Measurements from ENCODE around the gene CHST10. TPM values are rescaled to one million over a fixed set of nuclear protein-coding genes. Genes with fewer than 3 reads are reported as not detected.

CHST10 gene
- polyA plus RNA-seq, 1 donor from 2014 or later = 76.1 TPM

- TF ChIP-seq EP300 (conservative IDR thresholded peaks at IDR 0.05; ENCODE audit: poor library complexity, severe bottlenecking) = no peak
- TF ChIP-seq POLR2AphosphoS5 (IDR thresholded peaks at IDR 0.05) = no peak
- no peak for TF ChIP-seq SMC3 (conservative IDR thresholded peaks at IDR 0.05; ENCODE audit: poor library complexity)
- TF ChIP-seq CTCF (IDR thresholded peaks at IDR 0.05; ENCODE audit: poor library complexity, severe bottlenecking) = no peak
- TF ChIP-seq RAD21 (conservative IDR thresholded peaks at IDR 0.05) = no peak
- TF ChIP-seq MXI1 (conservative IDR thresholded peaks at IDR 0.05; ENCODE audit: poor library complexity, severe bottlenecking) = no peak
- TF ChIP-seq REST (IDR thresholded peaks at IDR 0.05; ENCODE audit: borderline replicate concordance) = no peak
- no peak for TF ChIP-seq TAF1 (IDR thresholded peaks at IDR 0.05; ENCODE audit: low read depth)
- no peak for TF ChIP-seq EZH2 (IDR thresholded peaks at IDR 0.05; ENCODE audit: borderline replicate concordance, insufficient read depth, low read length, poor library complexity, severe bottlenecking)
- Histone ChIP-seq H3F3A (ENCODE audit: insufficient read depth, low read length, poor library complexity, severe bottlenecking) (no peaks in the 10 kb centered on the region), H3K9me3 (ENCODE audit: low read length) (no peaks in the 10 kb centered on the region), H3K79me2 (replicated peaks; ENCODE audit: insufficient read depth, low read length) (peaks cover 10% of the 10 kb centered on the region), H3K9ac (ENCODE audit: low read length) (no peak overlapping the region), H3K27ac (ENCODE audit: low read length) (no peak overlapping the region), H2AFZ (ENCODE audit: low read depth, low read length) (no peak overlapping the region), H3K4me3 (ENCODE audit: low read length) (no peak overlapping the region), H3K27me3 (ENCODE audit: insufficient read depth, low read depth, low read length) (no peaks in the 10 kb centered on the region), H3K36me3 (ENCODE audit: insufficient read depth, low read length) (peaks cover 5% of the 10 kb centered on the region), H3K9me2 (ENCODE audit: insufficient read depth, low read length) (no peaks in the 10 kb centered on the region), H4K20me1 (ENCODE audit: insufficient read depth) (no peaks in the 10 kb centered on the region), H3K4me2 (ENCODE audit: low read length) (no peak overlapping the region)
These were observed 13.1 kb downstream of the CHST10 start for GRCh38 chr2:100404411-100404810.

GRCh38 chr2:100403722-100404121, 13.7 kb downstream of the CHST10 start:
- Histone ChIP-seq H3K27ac (ENCODE audit: low read length) (no peak overlapping the region), H2AFZ (ENCODE audit: low read depth, low read length) (no peak overlapping the region), H3K4me3 (ENCODE audit: low read length) (no peak overlapping the region), H3K9me3 (ENCODE audit: low read length) (no peaks in the 10 kb centered on the region), H3K79me2 (replicated peaks; ENCODE audit: insufficient read depth, low read length) (peaks cover 9% of the 10 kb centered on the region), H3K36me3 (ENCODE audit: insufficient read depth, low read length) (peaks cover 5% of the 10 kb centered on the region), H3K27me3 (ENCODE audit: insufficient read depth, low read depth, low read length) (no peaks in the 10 kb centered on the region), H3K4me2 (ENCODE audit: low read length) (no peak overlapping the region), H3F3A (ENCODE audit: insufficient read depth, low read length, poor library complexity, severe bottlenecking) (no peaks in the 10 kb centered on the region), H3K9ac (ENCODE audit: low read length) (no peak overlapping the region), H4K20me1 (ENCODE audit: insufficient read depth) (no peaks in the 10 kb centered on the region), H3K9me2 (ENCODE audit: insufficient read depth, low read length) (no peaks in the 10 kb centered on the region)
- TF ChIP-seq POLR2AphosphoS5 (IDR thresholded peaks at IDR 0.05) (no peak), EZH2 (IDR thresholded peaks at IDR 0.05; ENCODE audit: borderline replicate concordance, insufficient read depth, low read length, poor library complexity, severe bottlenecking) (no peak), MXI1 (conservative IDR thresholded peaks at IDR 0.05; ENCODE audit: poor library complexity, severe bottlenecking) (no peak)

Data from neural cell (in vitro differentiated cells).